Adipocyte (in vitro differentiated cells): Measurements from ENCODE around the gene FIG4.
"Not testable (repeated sequence)": the region's sequence is repeated elsewhere in the genome, so short reads cannot be mapped to it uniquely, and the experiment has no call there.

Source experiments
- DNase-seq: peaks from one replicate; pipeline ENCODE4 v3.0.0-alpha.2; 2015; ENCODE audit warnings: low read depth
- H3K27me3 ChIP-seq: replicated peaks from 2 replicates; pipeline ENCODE4 v1.7.0; 2013; ENCODE audit warnings: mild to moderate bottlenecking, low read length, moderate library complexity; ENCODE audit not compliant: control insufficient read depth, insufficient read depth
- H3K36me3 ChIP-seq: 2 replicates; pipeline ENCODE4 v1.7.0; 2013; ENCODE audit warnings: low read length, mild to moderate bottlenecking, moderate library complexity; ENCODE audit not compliant: control insufficient read depth, insufficient read depth, severe bottlenecking
- H3K4me1 ChIP-seq: 2 replicates; pipeline ENCODE4 v1.7.0; 2013; ENCODE audit warnings: mild to moderate bottlenecking, low read length, moderate library complexity; ENCODE audit not compliant: control insufficient read depth, insufficient read depth
- H3K4me3 ChIP-seq: 2 replicates; pipeline ENCODE4 v1.7.0; 2013; ENCODE audit warnings: mild to moderate bottlenecking, low read length, moderate library complexity
- H3K9ac ChIP-seq: 2 replicates; pipeline ENCODE4 v1.7.0; 2013; ENCODE audit warnings: mild to moderate bottlenecking, low read length, moderate library complexity
- H3K9me3 ChIP-seq: 2 replicates; pipeline ENCODE4 v1.7.0; 2013; ENCODE audit warnings: mild to moderate bottlenecking, low read length, moderate library complexity; ENCODE audit not compliant: control insufficient read depth

The FIG4 gene

DNA sequence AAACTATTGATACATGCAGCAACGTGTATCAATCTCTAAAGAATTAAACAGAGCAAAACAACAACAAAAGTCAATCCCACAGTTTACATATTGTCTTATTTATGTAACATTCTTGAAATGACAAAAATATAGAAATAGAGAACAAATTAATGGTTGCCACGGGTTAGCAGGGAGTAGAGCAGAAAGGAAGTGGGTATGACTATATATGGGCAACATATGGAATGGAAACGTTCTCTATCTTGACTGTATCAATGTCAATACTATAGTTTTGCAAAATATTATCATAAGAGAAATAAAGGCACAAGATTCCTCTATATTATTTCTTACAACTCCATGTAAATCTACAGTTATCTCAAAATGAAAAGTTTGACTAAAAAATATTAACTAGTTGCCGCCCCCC is 12.9 kb upstream of the FIG4 start:
- DNase-seq: no peak
- Histone ChIP-seq H3K9ac (no peak overlapping the region), H3K36me3 (no peaks in the 10 kb centered on the region), H3K4me3 (no peak overlapping the region), H3K27me3 (no peaks in the 10 kb centered on the region), H3K9me3 (no peaks in the 10 kb centered on the region), H3K4me1 (no peaks in the 10 kb centered on the region)

DNA sequence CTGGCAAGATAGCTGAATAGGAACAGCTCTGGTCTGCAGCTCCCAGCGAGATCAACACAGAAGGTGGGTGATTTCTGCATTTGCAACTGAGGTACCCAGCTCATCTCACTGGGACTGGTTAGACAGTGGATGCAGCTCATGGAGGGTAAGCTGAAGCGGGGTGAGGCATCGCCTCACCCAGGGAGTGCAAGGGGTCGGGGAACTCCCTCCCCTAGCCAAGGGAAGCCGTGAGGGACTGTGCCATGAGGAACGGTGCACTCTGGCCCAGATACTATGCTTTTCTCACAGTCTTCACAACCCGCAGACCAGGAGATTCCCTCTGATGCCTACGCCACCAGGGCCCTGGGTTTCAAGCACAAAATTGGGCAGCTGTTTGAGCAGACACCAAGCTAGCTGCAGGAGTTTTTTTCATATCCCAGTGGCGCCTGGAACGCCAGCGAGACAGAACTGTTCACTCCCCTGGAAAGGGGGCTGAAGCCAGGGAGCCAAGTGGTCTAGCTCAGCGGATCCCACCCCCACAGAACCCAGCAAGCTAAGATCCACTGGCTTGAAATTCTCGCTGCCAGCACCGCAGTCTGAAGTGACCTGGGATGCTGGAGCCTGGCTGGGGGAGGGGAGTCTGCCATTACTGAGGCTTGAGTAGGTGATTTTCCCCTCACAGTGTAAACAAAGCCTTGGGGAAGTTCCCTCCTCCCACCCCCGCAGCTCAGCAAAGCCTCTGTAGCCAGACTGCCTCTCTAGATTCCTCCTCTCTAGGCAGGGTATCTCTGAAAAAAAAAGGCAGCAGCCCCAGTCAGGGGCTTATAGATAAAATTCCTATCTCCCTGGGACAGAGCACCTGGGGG is 12.2 kb upstream of the FIG4 start:
- not testable (repeated sequence) for H3K4me1 ChIP-seq, DNase-seq, H3K36me3 ChIP-seq, H3K27me3 ChIP-seq, H3K9ac ChIP-seq, H3K9me3 ChIP-seq, H3K4me3 ChIP-seq

DNA sequence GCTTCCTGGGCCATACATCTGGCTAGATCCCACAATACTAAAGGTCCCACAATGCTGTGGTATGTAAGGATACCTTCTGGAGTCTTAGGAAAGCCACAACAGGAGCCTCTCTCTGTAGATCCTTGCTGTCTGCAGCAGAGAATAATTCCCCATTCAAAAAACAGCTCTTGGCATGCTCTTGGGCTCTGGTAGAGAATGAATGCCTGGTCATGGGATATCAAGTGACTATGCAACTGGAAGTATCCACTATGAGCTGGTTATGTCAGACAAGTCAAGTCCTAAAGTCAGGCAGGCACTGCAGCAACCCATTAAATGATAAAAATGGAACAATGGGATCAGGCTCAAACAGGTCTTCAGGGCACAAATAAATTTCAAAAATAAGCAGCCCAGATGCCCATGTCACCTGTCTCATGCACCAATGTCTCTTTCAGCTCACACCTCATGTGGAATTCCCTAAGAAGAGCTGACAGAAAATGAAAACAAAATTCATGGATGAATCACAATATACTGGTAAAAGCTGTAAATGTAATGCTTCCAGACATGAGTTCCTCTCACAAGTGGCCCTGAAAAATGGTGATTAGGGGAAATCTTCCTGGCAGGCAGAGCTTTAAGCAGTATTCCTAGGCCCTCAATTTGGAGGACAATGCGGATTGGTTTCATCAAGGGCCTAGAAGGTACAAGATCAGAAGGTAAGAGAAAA is 4.4 kb upstream of the FIG4 start:
- Histone ChIP-seq H3K4me1 (peaks cover 18% of the 10 kb centered on the region), H3K27me3 (no peaks in the 10 kb centered on the region), H3K4me3 (no peak overlapping the region), H3K9me3 (no peaks in the 10 kb centered on the region), H3K9ac (no peak overlapping the region), H3K36me3 (no peaks in the 10 kb centered on the region)
- DNase-seq: no peak

DNA sequence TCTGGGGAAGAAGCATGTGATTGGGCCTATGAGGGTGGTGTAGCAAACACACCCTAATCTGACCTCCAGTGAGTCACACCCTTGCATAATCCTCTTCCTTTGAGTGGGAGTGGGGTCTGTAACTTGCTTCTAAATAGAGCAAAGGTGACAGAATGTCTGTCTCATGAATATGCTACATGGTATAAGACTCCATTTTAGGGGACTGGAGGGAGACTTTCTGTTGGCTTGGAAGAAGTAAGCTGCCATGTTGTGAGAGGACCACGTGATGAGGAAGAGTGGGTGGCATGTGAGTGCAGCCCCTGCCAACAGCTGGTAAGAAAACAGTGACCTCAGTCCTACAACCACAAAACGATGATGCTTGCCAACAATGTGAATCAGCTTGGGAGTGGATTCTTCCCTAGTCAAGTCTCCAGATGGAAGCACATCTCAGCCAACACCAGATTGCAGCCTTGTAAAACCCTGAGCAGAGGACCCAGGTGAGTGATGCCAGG is 3.8 kb upstream of the FIG4 start:
- Histone ChIP-seq H3K27me3 (no peaks in the 10 kb centered on the region), H3K9ac (no peak overlapping the region), H3K36me3 (no peaks in the 10 kb centered on the region), H3K4me3 (no peak overlapping the region), H3K9me3 (no peaks in the 10 kb centered on the region), H3K4me1 (peaks cover 23% of the 10 kb centered on the region)
- DNase-seq: peak; percentile 54

DNA sequence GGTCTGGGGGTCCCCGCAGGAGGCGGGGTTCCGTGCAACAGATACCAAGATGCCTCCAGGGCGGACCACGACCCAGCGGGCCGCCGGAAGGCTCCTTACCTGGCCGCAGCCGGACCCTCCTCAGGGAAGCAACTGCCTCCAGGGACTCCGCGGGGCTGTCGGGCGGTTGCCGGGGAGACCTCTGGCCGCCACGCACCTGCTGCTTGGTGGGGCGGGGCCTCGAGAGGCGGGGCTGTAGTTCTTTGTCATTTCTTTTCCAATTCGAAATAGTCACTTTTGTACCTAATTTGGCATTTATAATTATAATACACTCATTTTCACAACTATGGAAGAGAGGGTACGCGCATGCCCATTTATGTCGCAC is 741 bp upstream of the FIG4 start:
- DNase-seq: no peak
- no peaks in the 10 kb centered on the region for H3K36me3 ChIP-seq

DNA sequence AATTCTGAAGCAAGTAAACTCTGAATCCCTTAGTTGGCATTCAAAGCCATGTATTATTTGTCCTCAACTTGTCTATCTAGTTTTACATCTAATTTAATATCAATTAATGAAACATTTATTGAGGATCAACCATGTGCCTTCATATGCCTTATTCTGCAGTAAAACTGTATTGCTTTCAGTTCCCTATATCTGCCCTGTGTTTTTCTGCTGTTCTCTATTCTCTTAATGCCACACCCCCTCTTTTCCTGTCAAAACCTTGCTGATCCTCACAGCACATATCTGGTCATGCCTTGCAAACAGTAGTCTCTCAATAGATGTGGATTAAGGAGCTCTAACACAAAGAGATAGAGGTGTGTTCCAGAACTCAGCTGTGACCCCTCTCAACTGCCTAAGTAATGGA is 2.0 kb downstream of the FIG4 start:
- H3K4me1 ChIP-seq: peaks cover 20% of the 10 kb centered on the region
- no peak for DNase-seq
- no peaks in the 10 kb centered on the region for H3K27me3 ChIP-seq
- no peak overlapping the region for H3K9ac ChIP-seq
- no peaks in the 10 kb centered on the region for H3K9me3 ChIP-seq
- no peaks in the 10 kb centered on the region for H3K36me3 ChIP-seq
- H3K4me3 ChIP-seq: no peak overlapping the region

More for the DNA sequence above, 741 bp upstream of the FIG4 start:
- Histone ChIP-seq H3K9ac (peak overlapping the region; percentile 92), H3K4me3 (peak overlapping the region; percentile 97), H3K9me3 (no peaks in the 10 kb centered on the region), H3K4me1 (peaks cover 26% of the 10 kb centered on the region), H3K27me3 (no peaks in the 10 kb centered on the region)

DNA sequence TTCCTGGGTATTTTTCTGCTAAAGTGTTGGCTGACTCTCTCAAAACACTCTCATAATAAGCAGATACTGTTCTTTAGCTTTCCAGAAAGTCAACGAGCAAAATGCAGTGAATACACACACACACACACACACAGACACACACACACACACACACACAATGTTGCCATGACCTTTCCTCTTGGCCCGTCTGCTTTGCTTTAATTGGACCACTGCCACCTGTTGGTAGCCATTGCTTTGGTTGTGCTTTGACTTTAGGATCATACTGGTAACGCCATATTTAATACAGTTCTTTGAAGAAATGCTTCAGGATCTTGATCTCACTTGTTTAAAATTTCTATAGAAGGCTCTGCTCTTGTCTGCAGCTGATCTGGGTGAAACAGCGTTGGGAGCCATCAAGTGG is 4.4 kb downstream of the FIG4 start:
- H3K27me3 ChIP-seq: no peaks in the 10 kb centered on the region

DNA sequence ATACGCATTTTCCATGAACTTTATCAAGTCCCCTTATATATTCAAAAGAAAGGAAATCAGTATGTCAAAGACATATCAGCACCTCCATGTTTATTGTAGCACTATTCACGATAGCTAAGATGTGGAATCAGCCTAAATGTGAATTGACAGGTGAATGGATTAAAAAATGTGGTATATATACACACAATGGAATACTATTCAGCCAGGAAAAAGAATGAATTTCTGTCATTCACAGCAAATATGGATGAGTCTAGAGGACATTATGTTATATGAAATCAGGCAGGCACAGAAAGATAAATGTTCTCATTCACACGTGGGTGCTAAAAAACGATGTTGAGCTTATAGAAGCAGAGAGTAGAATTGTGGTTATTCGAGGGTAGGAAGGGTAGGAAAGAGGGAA is 5.3 kb downstream of the FIG4 start:
- H3K27me3 ChIP-seq: no peaks in the 10 kb centered on the region
- no peaks in the 10 kb centered on the region for H3K36me3 ChIP-seq
- no peak for DNase-seq
- no peak overlapping the region for H3K4me3 ChIP-seq
- no peaks in the 10 kb centered on the region for H3K9me3 ChIP-seq
- peaks cover 17% of the 10 kb centered on the region for H3K4me1 ChIP-seq
- no peak overlapping the region for H3K9ac ChIP-seq

More for the DNA sequence above, 4.4 kb downstream of the FIG4 start:
- H3K36me3 ChIP-seq: no peaks in the 10 kb centered on the region
- peaks cover 17% of the 10 kb centered on the region for H3K4me1 ChIP-seq
- H3K4me3 ChIP-seq: no peak overlapping the region
- peak overlapping the region; percentile 10 for H3K9ac ChIP-seq
- DNase-seq: no peak
- H3K9me3 ChIP-seq: no peaks in the 10 kb centered on the region

DNA sequence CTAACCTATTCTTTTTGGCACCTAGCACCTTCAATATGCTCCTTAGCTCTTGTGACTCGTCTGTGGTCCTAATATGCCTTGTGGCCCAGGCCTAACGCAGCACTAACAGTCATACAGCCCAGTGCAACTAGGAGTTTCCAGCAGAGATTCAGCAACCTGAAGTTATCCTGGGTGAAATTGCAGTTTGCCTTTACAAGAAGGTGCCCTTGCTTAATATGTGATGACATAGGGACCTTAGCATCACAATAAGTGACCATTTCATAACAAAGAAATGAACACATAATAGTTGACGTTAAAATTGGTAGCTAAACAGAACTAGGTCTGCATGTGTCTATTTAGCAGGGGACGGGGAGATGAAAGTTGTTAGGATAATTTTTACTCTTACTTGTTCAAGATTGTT is 10.1 kb downstream of the FIG4 start:
- no peak overlapping the region for H3K4me3 ChIP-seq
- no peak overlapping the region for H3K9ac ChIP-seq
- peaks cover 16% of the 10 kb centered on the region for H3K4me1 ChIP-seq
- H3K9me3 ChIP-seq: no peaks in the 10 kb centered on the region
- DNase-seq: no peak
- no peaks in the 10 kb centered on the region for H3K36me3 ChIP-seq
- H3K27me3 ChIP-seq: no peaks in the 10 kb centered on the region

DNA sequence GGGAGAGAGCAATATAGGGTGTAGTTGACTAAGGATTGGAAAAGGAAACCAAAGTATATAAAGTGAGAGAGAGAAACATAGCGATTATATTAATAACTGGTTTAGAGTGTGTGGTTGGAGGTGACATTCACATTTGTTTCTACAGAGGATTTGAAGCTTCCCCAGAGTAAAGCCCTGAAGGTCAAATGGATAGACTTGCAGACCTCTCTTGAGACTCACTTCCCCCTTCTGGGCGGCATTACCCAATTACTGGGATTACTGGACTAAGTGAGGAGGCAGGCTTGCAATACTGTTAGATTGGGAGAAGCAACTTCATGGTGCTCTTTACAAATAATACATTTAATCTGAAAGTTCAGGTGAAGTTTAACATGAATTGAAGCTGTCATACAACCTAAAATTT is 10.7 kb downstream of the FIG4 start:
- Histone ChIP-seq H3K9ac (no peak overlapping the region), H3K4me3 (no peak overlapping the region), H3K4me1 (peaks cover 16% of the 10 kb centered on the region), H3K27me3 (no peaks in the 10 kb centered on the region), H3K36me3 (no peaks in the 10 kb centered on the region), H3K9me3 (no peaks in the 10 kb centered on the region)
- no peak for DNase-seq

DNA sequence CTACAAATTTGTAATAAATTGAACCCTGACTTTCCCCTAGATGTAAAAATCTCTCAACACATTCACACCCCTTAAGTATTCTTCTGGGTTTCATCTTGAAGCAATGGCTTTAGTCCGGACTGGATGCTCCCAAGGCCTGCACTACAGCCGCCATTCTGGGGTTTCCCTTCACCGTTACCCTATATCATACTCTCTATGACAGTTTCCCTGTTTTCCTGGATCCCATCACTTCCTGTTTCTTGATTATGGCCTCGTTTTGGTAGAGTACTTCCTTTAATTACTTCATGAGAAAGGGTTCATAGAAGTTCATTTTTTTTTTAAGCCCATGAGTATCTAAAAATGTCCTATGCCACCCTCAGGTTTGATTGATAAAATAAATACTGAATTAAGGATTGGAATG is 11.7 kb downstream of the FIG4 start:
- DNase-seq: no peak

More for the DNA sequence above, 11.7 kb downstream of the FIG4 start:
- peaks cover 11% of the 10 kb centered on the region for H3K4me1 ChIP-seq
- no peak overlapping the region for H3K9ac ChIP-seq
- no peak overlapping the region for H3K4me3 ChIP-seq
- no peaks in the 10 kb centered on the region for H3K27me3 ChIP-seq
- H3K36me3 ChIP-seq: no peaks in the 10 kb centered on the region
- H3K9me3 ChIP-seq: no peaks in the 10 kb centered on the region
